Central memory CD8-positive, alpha-beta T cell (primary cell): Measurements from ENCODE around the gene GABBR2.

Source experiments
- ATAC-seq: fragments of 150-1000 bp; cut with Tn5 transposase; replicated peaks from 2 replicates; pipeline ENCODE4 v1.10.0; 2022; ENCODE audit warnings: mild to moderate bottlenecking, moderate FRiP score, moderate number of reproducible peaks; ENCODE audit not compliant: poor library complexity, severe bottlenecking; ENCODE audit errors: extremely low read depth
- DNase-seq, 2 donors: peaks; one replicate each; pipeline ENCODE4 v3.0.0; 2021; ENCODE audit warnings: low spot score in 2 of 2
- H3K27ac Mint-ChIP-seq: one replicate; pipeline ENCODE4 v1.8.0; 2022; ENCODE audit warnings: low read depth, mild to moderate bottlenecking, moderate library complexity, mixed read lengths
- H3K27me3 Mint-ChIP-seq: one replicate; pipeline ENCODE4 v1.8.0; 2022; ENCODE audit warnings: mixed read lengths
- H3K36me3 Mint-ChIP-seq: one replicate; pipeline ENCODE4 v1.8.0; 2022; ENCODE audit warnings: mild to moderate bottlenecking, moderate library complexity, mixed read lengths; ENCODE audit not compliant: insufficient read depth
- H3K4me1 Mint-ChIP-seq: one replicate; pipeline ENCODE4 v1.8.0; 2022; ENCODE audit warnings: mixed read lengths
- H3K4me3 Mint-ChIP-seq: one replicate; pipeline ENCODE4 v1.8.0; 2022; ENCODE audit warnings: mild to moderate bottlenecking, moderate library complexity, mixed read lengths
- H3K9me3 Mint-ChIP-seq: one replicate; pipeline ENCODE4 v1.8.0; 2022; ENCODE audit warnings: mixed read lengths

Gene GABBR2

GRCh38 chr9:98530275-98530674, 178.5 kb downstream of the GABBR2 start:
- H3K4me1 Mint-ChIP-seq, result no peaks in the 10 kb centered on the region
- H3K36me3 Mint-ChIP-seq, result no peaks in the 10 kb centered on the region
- no peak overlapping the region for H3K27ac Mint-ChIP-seq
- no peak for ATAC-seq
- DNase-seq, result no peak
- H3K9me3 Mint-ChIP-seq, result no peaks in the 10 kb centered on the region
- H3K27me3 Mint-ChIP-seq, result peaks cover 32% of the 10 kb centered on the region
- no peak overlapping the region for H3K4me3 Mint-ChIP-seq

- Mint-ChIP-seq H3K9me3 (no peaks in the 10 kb centered on the region), H3K4me1 (no peaks in the 10 kb centered on the region)
- ATAC-seq, result no peak
Observed at GRCh38 chr9:98529841-98530240, 178.9 kb downstream of the GABBR2 start.

GRCh38 chr9:98523231-98523901, 185.4 kb downstream of the GABBR2 start:
- Mint-ChIP-seq H3K27me3 (peaks cover 92% of the 10 kb centered on the region), H3K4me1 (no peaks in the 10 kb centered on the region), H3K27ac (no peak overlapping the region), H3K9me3 (no peaks in the 10 kb centered on the region), H3K36me3 (no peaks in the 10 kb centered on the region), H3K4me3 (no peak overlapping the region)
- DNase-seq (no peak), ATAC-seq (no peak)

More at GRCh38 chr9:98529841-98530240, 178.9 kb downstream of the GABBR2 start:
- DNase-seq, result no peak
- H3K4me3 Mint-ChIP-seq, result no peak overlapping the region
- peaks cover 36% of the 10 kb centered on the region for H3K27me3 Mint-ChIP-seq
- no peak overlapping the region for H3K27ac Mint-ChIP-seq
- no peaks in the 10 kb centered on the region for H3K36me3 Mint-ChIP-seq

- Mint-ChIP-seq H3K9me3 (no peaks in the 10 kb centered on the region), H3K27me3 (peaks cover 90% of the 10 kb centered on the region), H3K4me1 (no peaks in the 10 kb centered on the region), H3K4me3 (no peak overlapping the region), H3K36me3 (no peaks in the 10 kb centered on the region), H3K27ac (no peak overlapping the region)
- no peak for DNase-seq
- ATAC-seq, result no peak
Observed at GRCh38 chr9:98522487-98522886, 186.2 kb downstream of the GABBR2 start.

GRCh38 chr9:98521141-98521540, 187.6 kb downstream of the GABBR2 start:
- DNase-seq, result no peak
- Mint-ChIP-seq H3K36me3 (no peaks in the 10 kb centered on the region), H3K4me1 (no peaks in the 10 kb centered on the region), H3K9me3 (no peaks in the 10 kb centered on the region), H3K27me3 (peaks cover 91% of the 10 kb centered on the region), H3K4me3 (no peak overlapping the region), H3K27ac (no peak overlapping the region)
- no peak for ATAC-seq

GRCh38 chr9:98520221-98520960, 188.3 kb downstream of the GABBR2 start:
- ATAC-seq, result no peak

GRCh38 chr9:98519641-98520040, 189.1 kb downstream of the GABBR2 start:
- Mint-ChIP-seq H3K4me3 (no peak overlapping the region), H3K27me3 (peaks cover 76% of the 10 kb centered on the region), H3K27ac (no peak overlapping the region), H3K36me3 (no peaks in the 10 kb centered on the region), H3K4me1 (no peaks in the 10 kb centered on the region), H3K9me3 (no peaks in the 10 kb centered on the region)
- ATAC-seq (no peak), DNase-seq (no peak)

More at GRCh38 chr9:98520221-98520960, 188.3 kb downstream of the GABBR2 start:
- H3K27me3 Mint-ChIP-seq, result peaks cover 83% of the 10 kb centered on the region
- H3K4me3 Mint-ChIP-seq, result no peak overlapping the region
- H3K27ac Mint-ChIP-seq, result no peak overlapping the region
- no peaks in the 10 kb centered on the region for H3K9me3 Mint-ChIP-seq
- no peaks in the 10 kb centered on the region for H3K36me3 Mint-ChIP-seq
- no peak for DNase-seq
- H3K4me1 Mint-ChIP-seq, result no peaks in the 10 kb centered on the region

- no peak for DNase-seq
- ATAC-seq, result no peak
- Mint-ChIP-seq H3K4me1 (no peaks in the 10 kb centered on the region), H3K27ac (no peak overlapping the region), H3K36me3 (no peaks in the 10 kb centered on the region), H3K9me3 (no peaks in the 10 kb centered on the region), H3K27me3 (peaks cover 65% of the 10 kb centered on the region), H3K4me3 (no peak overlapping the region)
Observed at GRCh38 chr9:98518556-98518955, 190.2 kb downstream of the GABBR2 start.

- Mint-ChIP-seq H3K27ac (no peak overlapping the region), H3K4me1 (no peaks in the 10 kb centered on the region), H3K27me3 (peaks cover 57% of the 10 kb centered on the region), H3K4me3 (no peak overlapping the region), H3K9me3 (no peaks in the 10 kb centered on the region), H3K36me3 (no peaks in the 10 kb centered on the region)
- DNase-seq (no peak), ATAC-seq (no peak)
Observed at GRCh38 chr9:98517761-98518160, 191.0 kb downstream of the GABBR2 start.

- Mint-ChIP-seq H3K27ac (no peak overlapping the region), H3K4me3 (no peak overlapping the region), H3K27me3 (peaks cover 50% of the 10 kb centered on the region), H3K36me3 (no peaks in the 10 kb centered on the region), H3K4me1 (no peaks in the 10 kb centered on the region), H3K9me3 (no peaks in the 10 kb centered on the region)
- ATAC-seq (no peak), DNase-seq (no peak)
Observed at GRCh38 chr9:98516897-98517503, 191.7 kb downstream of the GABBR2 start.

- no peaks in the 10 kb centered on the region for H3K4me1 Mint-ChIP-seq
- peaks cover 43% of the 10 kb centered on the region for H3K27me3 Mint-ChIP-seq
- no peak overlapping the region for H3K27ac Mint-ChIP-seq
- H3K9me3 Mint-ChIP-seq, result no peaks in the 10 kb centered on the region
- DNase-seq (no peak), ATAC-seq (no peak)
- no peaks in the 10 kb centered on the region for H3K36me3 Mint-ChIP-seq
- H3K4me3 Mint-ChIP-seq, result no peak overlapping the region
Observed at GRCh38 chr9:98516205-98516896, 192.4 kb downstream of the GABBR2 start.

GRCh38 chr9:98515506-98516204, 193.1 kb downstream of the GABBR2 start:
- peaks cover 36% of the 10 kb centered on the region for H3K27me3 Mint-ChIP-seq
- no peak overlapping the region for H3K4me3 Mint-ChIP-seq
- ATAC-seq (no peak), DNase-seq (no peak)
- H3K4me1 Mint-ChIP-seq, result no peaks in the 10 kb centered on the region
- H3K27ac Mint-ChIP-seq, result no peak overlapping the region
- H3K9me3 Mint-ChIP-seq, result no peaks in the 10 kb centered on the region
- H3K36me3 Mint-ChIP-seq, result no peaks in the 10 kb centered on the region
